GM18517 (cell line): ENCODE data around the gene ABHD10.

Experiments
- ATAC-seq: cut with Tn5 transposase; IDR thresholded peaks from one replicate; pipeline ENCODE4 v1.9.1; 2021; ENCODE audit warnings: mild to moderate bottlenecking, moderate library complexity; ENCODE audit not compliant: unreplicated experiment

The ABHD10 gene

GRCh38 chr3:111999484-112000324 is 20.9 kb downstream of the ABHD10 start:
- no peak for ATAC-seq

- no peak for ATAC-seq
These were observed 21.5 kb downstream of the ABHD10 start for GRCh38 chr3:112000367-112000771.

GRCh38 chr3:112000966-112001365 is 22.1 kb downstream of the ABHD10 start:
- ATAC-seq = no peak

- ATAC-seq = no peak
These were observed 22.7 kb downstream of the ABHD10 start for GRCh38 chr3:112001526-112001925.

GRCh38 chr3:112002096-112002971 is 23.5 kb downstream of the ABHD10 start:
- no peak for ATAC-seq

GRCh38 chr3:112003321-112004080 is 24.7 kb downstream of the ABHD10 start:
- no peak for ATAC-seq

GRCh38 chr3:112004187-112004586 is 25.4 kb downstream of the ABHD10 start:
- no peak for ATAC-seq

GRCh38 chr3:112004669-112005068 is 25.8 kb downstream of the ABHD10 start:
- no peak for ATAC-seq

GRCh38 chr3:112005091-112005672 is 26.4 kb downstream of the ABHD10 start:
- no peak for ATAC-seq

GRCh38 chr3:112007633-112008032 is 28.8 kb downstream of the ABHD10 start:
- ATAC-seq = no peak

GRCh38 chr3:112009670-112010069 is 30.8 kb downstream of the ABHD10 start:
- no peak for ATAC-seq

- ATAC-seq = no peak
These were observed 31.8 kb downstream of the ABHD10 start for GRCh38 chr3:112010636-112011035.

GRCh38 chr3:112011376-112011940 is 32.6 kb downstream of the ABHD10 start:
- no peak for ATAC-seq

GRCh38 chr3:112012205-112012992 is 33.6 kb downstream of the ABHD10 start:
- no peak for ATAC-seq

GRCh38 chr3:112013058-112013783 is 34.4 kb downstream of the ABHD10 start:
- peak; percentile 86 for ATAC-seq

GRCh38 chr3:112013784-112014143 is 34.9 kb downstream of the ABHD10 start:
- ATAC-seq = peak; percentile 27

- no peak for ATAC-seq
These were observed 38.3 kb downstream of the ABHD10 start for GRCh38 chr3:112017091-112017490.

- no peak for ATAC-seq
These were observed 39.9 kb downstream of the ABHD10 start for GRCh38 chr3:112018712-112019111.

GRCh38 chr3:112019716-112020115 is 40.9 kb downstream of the ABHD10 start:
- no peak for ATAC-seq
